A204.1 (cell line): ENCODE measurements around the gene RFC3.
"Not testable (repeated sequence)": the region's sequence is repeated elsewhere in the genome, so short reads cannot be mapped to it uniquely, and the experiment has no call there.

Experiments used
- FAIRE-seq: peaks from 2 replicates; lab custom pipeline; 2012; peaks lifted over from hg19 to GRCh38; lab: Jason Lieb, UNC

RFC3 gene

GRCh38 chr13:33817901-33818706 is at the start of gene RFC3:
Gene RFC3, plus strand, starts transcription at chr13:33818149. Its CDS starts 30 bp downstream, at chr13:33818179.
- FAIRE-seq: peak; percentile 96

GRCh38 chr13:33771296-33771695 is 46.7 kb upstream of the RFC3 start:
- FAIRE-seq: no peak

GRCh38 chr13:33773790-33774462 is 44.0 kb upstream of the RFC3 start:
- no peak for FAIRE-seq

- no peak for FAIRE-seq
Observed at GRCh38 chr13:33775339-33776108, 42.4 kb upstream of the RFC3 start.

GRCh38 chr13:33776239-33776881 is 41.6 kb upstream of the RFC3 start:
- FAIRE-seq: no peak

- FAIRE-seq: no peak
Observed at GRCh38 chr13:33782631-33783030, 35.3 kb upstream of the RFC3 start.

- not testable (repeated sequence) for FAIRE-seq
Observed at GRCh38 chr13:33783212-33783611, 34.7 kb upstream of the RFC3 start.

GRCh38 chr13:33784738-33785137 is 33.2 kb upstream of the RFC3 start:
- no peak for FAIRE-seq

GRCh38 chr13:33785384-33785783 is 32.6 kb upstream of the RFC3 start:
- no peak for FAIRE-seq

GRCh38 chr13:33787051-33787591 is 30.8 kb upstream of the RFC3 start:
- no peak for FAIRE-seq

GRCh38 chr13:33789066-33789606 is 28.8 kb upstream of the RFC3 start:
- FAIRE-seq: no peak

GRCh38 chr13:33789739-33790138 is 28.2 kb upstream of the RFC3 start:
- no peak for FAIRE-seq

GRCh38 chr13:33793726-33794125 is 24.2 kb upstream of the RFC3 start:
- no peak for FAIRE-seq

- no peak for FAIRE-seq
Observed at GRCh38 chr13:33794576-33794975, 23.4 kb upstream of the RFC3 start.

- no peak for FAIRE-seq
Observed at GRCh38 chr13:33796095-33796494, 21.9 kb upstream of the RFC3 start.

- no peak for FAIRE-seq
Observed at GRCh38 chr13:33797622-33798021, 20.3 kb upstream of the RFC3 start.

GRCh38 chr13:33798023-33798422 is 19.9 kb upstream of the RFC3 start:
- FAIRE-seq: no peak

- peak; percentile 94 for FAIRE-seq
Observed at GRCh38 chr13:33799950-33800592, 17.9 kb upstream of the RFC3 start.

- FAIRE-seq: no peak
Observed at GRCh38 chr13:33800646-33801186, 17.2 kb upstream of the RFC3 start.

- no peak for FAIRE-seq
Observed at GRCh38 chr13:33806470-33807248, 11.3 kb upstream of the RFC3 start.
